K562 (cell line): ENCODE data around the gene TP53TG5.

ENCODE experiments used
- EZH2 ChIP-seq: IDR thresholded peaks from 2 replicates; pipeline ENCODE4 v1.6.1; 2012; ENCODE audit warnings: low read depth, mild to moderate bottlenecking, inconsistent platforms, low read length, borderline replicate concordance
- FOXK2 ChIP-seq, 2 experiments: fragments of 450-650 bp; IDR thresholded peaks in 1 of 2; conservative IDR thresholded peaks in 1 of 2; 2 replicates each; pipeline ENCODE4 v1.6.1; 2016; ENCODE audit warnings: low read depth in 2 of 2, mild to moderate bottlenecking in 1 of 2
- HNRNPL ChIP-seq: fragments of 200-400 bp; formaldehyde crosslinking; IDR thresholded peaks from 2 replicates; pipeline ENCODE4 v1.6.1; 2017; ENCODE audit warnings: low read depth, mild to moderate bottlenecking, low read length
- KLF16 ChIP-seq: IDR thresholded peaks from 2 replicates; pipeline ENCODE4 v1.6.1; 2016; ENCODE audit warnings: antibody characterized with exemption
- MAFK ChIP-seq: IDR thresholded peaks from 2 replicates; pipeline ENCODE4 v1.6.1; 2011; ENCODE audit warnings: low read length, improper control_type of control experiment
- PCBP2 ChIP-seq: fragments of 200-400 bp; formaldehyde crosslinking; IDR thresholded peaks from 2 replicates; pipeline ENCODE4 v1.6.1; 2018; ENCODE audit warnings: low read length, low read depth, mild to moderate bottlenecking, moderate library complexity; ENCODE audit not compliant: poor library complexity, severe bottlenecking
- PHF8 ChIP-seq: fragments of 200-600 bp; sonication (generic); IDR thresholded peaks from 2 replicates; pipeline ENCODE4 v1.6.1; 2012; ENCODE audit warnings: mixed run types, mild to moderate bottlenecking, inconsistent platforms, low read length, moderate library complexity, borderline replicate concordance
- RFX5 ChIP-seq: IDR thresholded peaks from 2 replicates; pipeline ENCODE4 v1.6.1; 2011; ENCODE audit warnings: low read depth, mild to moderate bottlenecking, improper control_type of control experiment, low read length
- RHOXF2B ChIP-seq: fragments of 250-450 bp; sonication (Bioruptor Pico); conservative IDR thresholded peaks from 2 replicates; pipeline ENCODE4 v1.5.1; 2021
- SIN3B ChIP-seq: fragments of 450-650 bp; IDR thresholded peaks from 2 replicates; pipeline ENCODE4 v1.6.1; 2017; ENCODE audit warnings: low read depth, mild to moderate bottlenecking, moderate library complexity
- SP1 ChIP-seq: sonication (generic); formaldehyde crosslinking; IDR thresholded peaks from 2 replicates; pipeline ENCODE4 v1.8.1; 2022; ENCODE audit warnings: mild to moderate bottlenecking, missing genetic modification reagents
- ZFP36 ChIP-seq: fragments of 150-350 bp; IDR thresholded peaks from 2 replicates; pipeline ENCODE4 v1.6.1; 2018; ENCODE audit warnings: low read length, low read depth; ENCODE audit not compliant: partially characterized antibody
- TF ChIP-seq, protein P1 (sequence below), 3 experiments: IDR thresholded peaks in 2 of 3; conservative IDR thresholded peaks in 1 of 3; 2 replicates each; pipeline ENCODE4 v1.5.1; 2011 to 2012; ENCODE audit warnings: low read length in 3 of 3, mild to moderate bottlenecking in 3 of 3, control low read depth in 2 of 3, improper control_type of control experiment in 1 of 3, inconsistent platforms in 1 of 3, low read depth in 1 of 3, mixed read lengths in 1 of 3, moderate library complexity in 1 of 3; ENCODE audit not compliant: insufficient read depth in 2 of 3

DNA sequence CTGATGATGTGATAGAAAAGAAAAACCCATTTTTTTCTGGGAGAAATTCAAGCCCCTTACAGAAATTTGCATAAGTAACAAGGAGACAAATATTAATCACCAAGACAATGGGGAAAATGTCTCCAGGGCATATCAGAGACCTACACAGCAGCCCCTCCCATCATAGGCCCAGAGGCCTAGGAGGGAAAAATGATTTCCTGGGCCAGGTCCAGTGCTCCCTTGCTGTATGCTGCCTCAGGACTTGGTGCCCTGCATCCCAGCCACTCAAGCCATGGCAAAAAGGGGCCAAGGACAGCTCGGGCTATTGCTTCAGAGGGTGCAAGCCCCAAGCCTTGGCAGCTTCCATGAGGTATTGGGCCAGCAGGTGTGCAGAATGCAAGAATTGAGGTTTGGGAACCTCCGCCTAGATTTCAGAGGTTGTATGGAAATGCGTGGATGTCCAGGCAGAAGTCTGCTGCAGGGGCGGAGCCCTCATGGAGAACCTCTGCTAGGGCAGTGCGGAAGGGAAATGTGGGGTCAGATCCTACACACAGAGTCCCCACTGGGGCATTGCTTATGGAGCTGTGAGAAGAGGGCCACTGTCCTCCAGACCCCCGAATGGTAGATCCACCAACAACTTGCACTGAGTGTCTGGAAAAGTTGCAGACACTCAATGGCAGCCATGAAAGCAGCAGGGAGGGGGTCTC, 22.4 kb upstream of the TP53TG5 start:
- TF ChIP-seq, protein P1, sequence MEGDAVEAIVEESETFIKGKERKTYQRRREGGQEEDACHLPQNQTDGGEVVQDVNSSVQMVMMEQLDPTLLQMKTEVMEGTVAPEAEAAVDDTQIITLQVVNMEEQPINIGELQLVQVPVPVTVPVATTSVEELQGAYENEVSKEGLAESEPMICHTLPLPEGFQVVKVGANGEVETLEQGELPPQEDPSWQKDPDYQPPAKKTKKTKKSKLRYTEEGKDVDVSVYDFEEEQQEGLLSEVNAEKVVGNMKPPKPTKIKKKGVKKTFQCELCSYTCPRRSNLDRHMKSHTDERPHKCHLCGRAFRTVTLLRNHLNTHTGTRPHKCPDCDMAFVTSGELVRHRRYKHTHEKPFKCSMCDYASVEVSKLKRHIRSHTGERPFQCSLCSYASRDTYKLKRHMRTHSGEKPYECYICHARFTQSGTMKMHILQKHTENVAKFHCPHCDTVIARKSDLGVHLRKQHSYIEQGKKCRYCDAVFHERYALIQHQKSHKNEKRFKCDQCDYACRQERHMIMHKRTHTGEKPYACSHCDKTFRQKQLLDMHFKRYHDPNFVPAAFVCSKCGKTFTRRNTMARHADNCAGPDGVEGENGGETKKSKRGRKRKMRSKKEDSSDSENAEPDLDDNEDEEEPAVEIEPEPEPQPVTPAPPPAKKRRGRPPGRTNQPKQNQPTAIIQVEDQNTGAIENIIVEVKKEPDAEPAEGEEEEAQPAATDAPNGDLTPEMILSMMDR (IDR thresholded peaks at IDR 0.05 in 2 of 3, conservative IDR thresholded peaks at IDR 0.05 in 1 of 3; ENCODE audit: insufficient read depth in 2 of 3, low read depth in 1 of 3, low read length in 3 of 3): no peak
- no peak for TF ChIP-seq RHOXF2B
- no peak for TF ChIP-seq SIN3B
- no peak for TF ChIP-seq RFX5
- peak; percentile 68 for TF ChIP-seq ZFP36
- TF ChIP-seq KLF16: no peak
- no peak for TF ChIP-seq SP1 (CRISPR knock-in tag)
- no peak for TF ChIP-seq EZH2
- no peak for TF ChIP-seq MAFK
- no peak for TF ChIP-seq FOXK2 (conservative IDR thresholded peaks at IDR 0.05 in 1 of 2, IDR thresholded peaks at IDR 0.05 in 1 of 2; ENCODE audit: low read depth in 2 of 2)
- no peak for TF ChIP-seq PCBP2
- no peak for TF ChIP-seq PHF8
- TF ChIP-seq HNRNPL: no peak
